HEK293 (cell line): ENCODE measurements around the gene RPL35.

Experiments
- CTCF ChIA-PET: fragments of 350-600 bp; formaldehyde crosslinking; extraction: SDS; loops from one replicate; lab custom pipeline; 2021; ENCODE audit warnings: antibody characterized with exemption; lab: Yijun Ruan, JAX
- POLR2A ChIA-PET: fragments of 300-600 bp; formaldehyde crosslinking; extraction: SDS; loops from one replicate; lab custom pipeline; 2020; ENCODE audit warnings: antibody characterized with exemption, inconsistent platforms; lab: Yijun Ruan, JAX
- H3K27ac ChIP-seq: fragments of 200-500 bp; sonication (Bioruptor generic); 2 replicates; pipeline ENCODE4 v1.5.1; 2014; ENCODE audit warnings: low read depth, low read length, control low read depth, inconsistent platforms; ENCODE audit errors: extremely low read depth
- H3K36me3 ChIP-seq, 2 experiments: fragments of 200-500 bp in 1 of 2; sonication (Bioruptor generic) in 1 of 2; 1 replicate in 1 of 2; 2 replicates in 1 of 2; pipeline ENCODE4 v1.5.1; 2014 to 2017; ENCODE audit warnings: inconsistent platforms in 2 of 2, low read length in 2 of 2; ENCODE audit not compliant: control insufficient read depth in 2 of 2, insufficient read depth in 1 of 2
- H3K4me1 ChIP-seq: fragments of 200-500 bp; sonication (Bioruptor generic); 2 replicates; pipeline ENCODE4 v1.5.1; 2014; ENCODE audit warnings: mild to moderate bottlenecking, low read length, inconsistent platforms; ENCODE audit not compliant: control insufficient read depth, insufficient read depth
- H3K4me3 ChIP-seq: 2 replicates; pipeline ENCODE4 v1.5.1; 2011; ENCODE audit warnings: low read depth, mild to moderate bottlenecking, control low read depth, low read length, moderate library complexity
- H3K9me3 ChIP-seq: fragments of 200-500 bp; sonication (Bioruptor generic); 2 replicates; pipeline ENCODE4 v1.5.1; 2014; ENCODE audit warnings: low read depth, low read length, inconsistent platforms; ENCODE audit not compliant: control insufficient read depth, insufficient read depth
- AEBP2 ChIP-seq: fragments of 450-650 bp; formaldehyde crosslinking; IDR thresholded peaks from 2 replicates; pipeline ENCODE4 v1.5.1; 2016; ENCODE audit warnings: missing biosample characterization, missing genetic modification characterization, borderline replicate concordance
- BCL11B ChIP-seq: fragments of 450-650 bp; formaldehyde crosslinking; IDR thresholded peaks from 2 replicates; pipeline ENCODE4 v1.5.1; 2016; ENCODE audit warnings: low read depth, missing biosample characterization, missing genetic modification characterization
- TSHZ1 ChIP-seq: fragments of 450-650 bp; formaldehyde crosslinking; IDR thresholded peaks from 2 replicates; pipeline ENCODE4 v1.5.1; 2016; ENCODE audit warnings: missing biosample characterization, missing genetic modification characterization, borderline replicate concordance
- YY1 ChIP-seq: fragments of 450-650 bp; formaldehyde crosslinking; IDR thresholded peaks from 2 replicates; pipeline ENCODE4 v1.5.1; 2018; ENCODE audit warnings: missing biosample characterization, missing genetic modification characterization
- ZIC2 ChIP-seq: fragments of 450-650 bp; formaldehyde crosslinking; IDR thresholded peaks from 2 replicates; pipeline ENCODE4 v1.5.1; 2016; ENCODE audit warnings: missing biosample characterization, missing genetic modification characterization
- ZNF148 ChIP-seq: fragments of 450-650 bp; formaldehyde crosslinking; IDR thresholded peaks from 2 replicates; pipeline ENCODE4 v1.5.0; 2017; ENCODE audit warnings: missing biosample characterization, missing genetic modification characterization, borderline replicate concordance
- ZNF239 ChIP-seq: fragments of 450-650 bp; formaldehyde crosslinking; IDR thresholded peaks from 2 replicates; pipeline ENCODE4 v1.5.1; 2016; ENCODE audit warnings: missing biosample characterization, missing genetic modification characterization
- ZNF280D ChIP-seq: fragments of 450-650 bp; formaldehyde crosslinking; IDR thresholded peaks from 2 replicates; pipeline ENCODE4 v1.5.1; 2016; ENCODE audit warnings: missing biosample characterization, missing genetic modification characterization
- ZNF518A ChIP-seq: fragments of 450-650 bp; formaldehyde crosslinking; conservative IDR thresholded peaks from 2 replicates; pipeline ENCODE4 v1.5.1; 2016; ENCODE audit warnings: low read depth, missing biosample characterization, missing genetic modification characterization

Gene RPL35

GRCh38 chr9:124813501-124814163 lies 48.1 kb downstream of the RPL35 start:
- CTCF ChIA-PET: interaction anchor here (0.6 to 10.0 kb wide), 5 partner anchors 10 to 40 kb away, joined by 3 to 97 read pairs (median 10); partner anchors contain the start of genes NR6A1, OLFML2A and WDR38
- POLR2A ChIA-PET: interaction anchor here (0.6 to 3.2 kb wide), 4 partner anchors 10 to 49 kb away, joined by 3 to 13 read pairs (median 6); no protein-coding TSS in a partner anchor
- Histone ChIP-seq H3K36me3 (no peaks in the 10 kb centered on the region), H3K9me3 (no peaks in the 10 kb centered on the region), H3K27ac (no peak overlapping the region), H3K4me1 (0 out of 2 replicates have a peak, but pooled peaks cover 3% of the 10 kb centered on the region), H3K4me3 (no peak overlapping the region)
- TF ChIP-seq YY1: no peak
- no peak for TF ChIP-seq BCL11B (tag by site-specific recombination)
- TF ChIP-seq TSHZ1 (tag by site-specific recombination): no peak
- TF ChIP-seq ZNF239 (tag by site-specific recombination): no peak
- TF ChIP-seq ZNF518A (tag by site-specific recombination): no peak
- TF ChIP-seq ZNF148: no peak
- no peak for TF ChIP-seq ZNF280D (tag by site-specific recombination)

- Histone ChIP-seq H3K27ac (no peak overlapping the region; the same call in 1 of the 2 replicates), H3K4me3 (no peak overlapping the region), H3K4me1 (0 out of 2 replicates have a peak, but pooled peaks cover 3% of the 10 kb centered on the region), H3K9me3 (no peaks in the 10 kb centered on the region), H3K36me3 (no peaks in the 10 kb centered on the region)
- ChIA-PET POLR2A (interaction anchor here (0.6 to 3.2 kb wide), 6 partner anchors 10 to 43 kb away, joined by 3 to 13 read pairs (median 8); no protein-coding TSS in a partner anchor), CTCF (interaction anchor here (0.6 to 10.0 kb wide), 6 partner anchors 10 to 41 kb away, joined by 3 to 97 read pairs (median 7); partner anchors contain the start of genes NR6A1, OLFML2A and WDR38)
- TF ChIP-seq AEBP2 (tag by site-specific recombination) (no peak), ZIC2 (tag by site-specific recombination) (peak; percentile 51)
These were observed 48.7 kb downstream of the RPL35 start for GRCh38 chr9:124813041-124813440.
